ENCODE data around the gene CEND1. TPM values are rescaled to one million over a fixed set of nuclear protein-coding genes. Genes with fewer than 3 reads are reported as not detected.

CEND1 gene
- polyA plus RNA-seq, 1 donor from 2014 or later: 11.8 TPM

DNA sequence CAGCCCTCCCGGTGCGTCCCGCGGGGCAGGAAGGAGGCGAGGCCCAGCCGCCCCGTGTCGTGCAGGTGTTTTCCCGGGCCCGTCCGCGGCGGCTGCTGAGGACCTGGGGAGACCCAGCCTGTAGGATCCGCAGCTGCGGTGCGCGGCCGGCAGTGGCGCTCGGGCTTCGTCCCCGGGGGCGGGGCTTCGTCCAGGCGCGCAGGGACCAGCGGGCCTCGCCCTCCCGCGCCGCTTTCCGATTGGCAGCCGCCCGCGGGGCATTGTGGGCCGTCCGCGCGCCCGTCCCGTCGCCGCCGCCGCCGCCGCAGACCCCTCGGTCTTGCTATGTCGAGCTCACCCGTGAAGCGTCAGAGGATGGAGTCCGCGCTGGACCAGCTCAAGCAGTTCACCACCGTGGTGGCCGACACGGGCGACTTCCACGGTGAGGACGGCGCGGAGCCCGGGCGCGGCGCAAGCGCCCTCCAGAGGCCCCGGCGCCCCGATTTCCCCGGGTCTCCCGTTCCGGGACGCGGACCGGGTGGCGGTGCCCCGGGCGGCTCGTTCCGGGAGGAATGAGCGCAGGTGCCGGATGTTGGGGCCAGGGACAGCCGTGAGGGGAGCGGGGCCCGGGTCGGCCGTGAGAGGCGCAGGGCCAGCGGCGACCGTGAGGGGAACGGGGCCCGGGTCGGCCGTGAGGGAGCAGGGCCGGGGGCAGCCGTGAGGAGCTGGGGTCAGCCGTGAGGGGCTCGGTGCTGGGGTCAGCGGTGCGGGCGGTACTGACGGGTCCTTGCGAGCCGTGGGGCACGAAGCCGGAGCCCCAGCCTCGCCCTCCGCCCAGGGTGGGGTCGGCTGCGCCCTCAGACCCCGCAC, 42.5 kb downstream of the CEND1 start, which contains the start of gene TALDO1:
TSS of gene TALDO1 (plus strand) at position 307 of the 849 bp plus-strand sequence. CDS start at position 325, 18 bp downstream.
- H3K9ac ChIP-seq (ENCODE audit: low read length): peak within 1 kb of the TSS; percentile 94
- H3F3A ChIP-seq (ENCODE audit: insufficient read depth, low read length, poor library complexity, severe bottlenecking): no peaks in the 10 kb centered on the region
- H3K9me3 ChIP-seq (ENCODE audit: low read length): no peaks in the 10 kb centered on the region
- peak within 1 kb of the TSS; percentile 87 for H3K27ac ChIP-seq (ENCODE audit: low read length)
- H3K9me2 ChIP-seq (ENCODE audit: insufficient read depth, low read length): no peaks in the 10 kb centered on the region
- H4K20me1 ChIP-seq (ENCODE audit: insufficient read depth): no peaks in the 10 kb centered on the region
- TF ChIP-seq EZH2 (IDR thresholded peaks at IDR 0.05; ENCODE audit: borderline replicate concordance, insufficient read depth, low read length, poor library complexity, severe bottlenecking) (no peak), MXI1 (conservative IDR thresholded peaks at IDR 0.05; ENCODE audit: poor library complexity, severe bottlenecking) (peak; percentile 74), POLR2AphosphoS5 (IDR thresholded peaks at IDR 0.05) (peak; percentile 83), RAD21 (conservative IDR thresholded peaks at IDR 0.05) (peak; percentile 26), EP300 (conservative IDR thresholded peaks at IDR 0.05; ENCODE audit: poor library complexity, severe bottlenecking) (peak; percentile 50), SMC3 (conservative IDR thresholded peaks at IDR 0.05; ENCODE audit: poor library complexity) (peak; percentile 34), TAF1 (IDR thresholded peaks at IDR 0.05; ENCODE audit: low read depth) (peak; percentile 84)
- TF ChIP-seq, protein P1, sequence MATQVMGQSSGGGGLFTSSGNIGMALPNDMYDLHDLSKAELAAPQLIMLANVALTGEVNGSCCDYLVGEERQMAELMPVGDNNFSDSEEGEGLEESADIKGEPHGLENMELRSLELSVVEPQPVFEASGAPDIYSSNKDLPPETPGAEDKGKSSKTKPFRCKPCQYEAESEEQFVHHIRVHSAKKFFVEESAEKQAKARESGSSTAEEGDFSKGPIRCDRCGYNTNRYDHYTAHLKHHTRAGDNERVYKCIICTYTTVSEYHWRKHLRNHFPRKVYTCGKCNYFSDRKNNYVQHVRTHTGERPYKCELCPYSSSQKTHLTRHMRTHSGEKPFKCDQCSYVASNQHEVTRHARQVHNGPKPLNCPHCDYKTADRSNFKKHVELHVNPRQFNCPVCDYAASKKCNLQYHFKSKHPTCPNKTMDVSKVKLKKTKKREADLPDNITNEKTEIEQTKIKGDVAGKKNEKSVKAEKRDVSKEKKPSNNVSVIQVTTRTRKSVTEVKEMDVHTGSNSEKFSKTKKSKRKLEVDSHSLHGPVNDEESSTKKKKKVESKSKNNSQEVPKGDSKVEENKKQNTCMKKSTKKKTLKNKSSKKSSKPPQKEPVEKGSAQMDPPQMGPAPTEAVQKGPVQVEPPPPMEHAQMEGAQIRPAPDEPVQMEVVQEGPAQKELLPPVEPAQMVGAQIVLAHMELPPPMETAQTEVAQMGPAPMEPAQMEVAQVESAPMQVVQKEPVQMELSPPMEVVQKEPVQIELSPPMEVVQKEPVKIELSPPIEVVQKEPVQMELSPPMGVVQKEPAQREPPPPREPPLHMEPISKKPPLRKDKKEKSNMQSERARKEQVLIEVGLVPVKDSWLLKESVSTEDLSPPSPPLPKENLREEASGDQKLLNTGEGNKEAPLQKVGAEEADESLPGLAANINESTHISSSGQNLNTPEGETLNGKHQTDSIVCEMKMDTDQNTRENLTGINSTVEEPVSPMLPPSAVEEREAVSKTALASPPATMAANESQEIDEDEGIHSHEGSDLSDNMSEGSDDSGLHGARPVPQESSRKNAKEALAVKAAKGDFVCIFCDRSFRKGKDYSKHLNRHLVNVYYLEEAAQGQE (IDR thresholded peaks at IDR 0.05; ENCODE audit: borderline replicate concordance): peak; percentile 65
- TF ChIP-seq, protein P2, sequence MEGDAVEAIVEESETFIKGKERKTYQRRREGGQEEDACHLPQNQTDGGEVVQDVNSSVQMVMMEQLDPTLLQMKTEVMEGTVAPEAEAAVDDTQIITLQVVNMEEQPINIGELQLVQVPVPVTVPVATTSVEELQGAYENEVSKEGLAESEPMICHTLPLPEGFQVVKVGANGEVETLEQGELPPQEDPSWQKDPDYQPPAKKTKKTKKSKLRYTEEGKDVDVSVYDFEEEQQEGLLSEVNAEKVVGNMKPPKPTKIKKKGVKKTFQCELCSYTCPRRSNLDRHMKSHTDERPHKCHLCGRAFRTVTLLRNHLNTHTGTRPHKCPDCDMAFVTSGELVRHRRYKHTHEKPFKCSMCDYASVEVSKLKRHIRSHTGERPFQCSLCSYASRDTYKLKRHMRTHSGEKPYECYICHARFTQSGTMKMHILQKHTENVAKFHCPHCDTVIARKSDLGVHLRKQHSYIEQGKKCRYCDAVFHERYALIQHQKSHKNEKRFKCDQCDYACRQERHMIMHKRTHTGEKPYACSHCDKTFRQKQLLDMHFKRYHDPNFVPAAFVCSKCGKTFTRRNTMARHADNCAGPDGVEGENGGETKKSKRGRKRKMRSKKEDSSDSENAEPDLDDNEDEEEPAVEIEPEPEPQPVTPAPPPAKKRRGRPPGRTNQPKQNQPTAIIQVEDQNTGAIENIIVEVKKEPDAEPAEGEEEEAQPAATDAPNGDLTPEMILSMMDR (IDR thresholded peaks at IDR 0.05; ENCODE audit: poor library complexity, severe bottlenecking): peak; percentile 66
- peak within 1 kb of the TSS; percentile 97 for H3K4me3 ChIP-seq (ENCODE audit: low read length)
- H3K4me2 ChIP-seq (ENCODE audit: low read length): peak within 1 kb of the TSS; percentile 94
- no peaks in the 10 kb centered on the region for H3K36me3 ChIP-seq (ENCODE audit: insufficient read depth, low read length)
- H2AFZ ChIP-seq (ENCODE audit: low read depth, low read length): peak within 1 kb of the TSS; percentile 80
- no peaks in the 10 kb centered on the region for H3K27me3 ChIP-seq (ENCODE audit: insufficient read depth, low read depth, low read length)
- H3K79me2 ChIP-seq (replicated peaks; ENCODE audit: insufficient read depth, low read length): peaks cover 22% of the 10 kb centered on the region

DNA sequence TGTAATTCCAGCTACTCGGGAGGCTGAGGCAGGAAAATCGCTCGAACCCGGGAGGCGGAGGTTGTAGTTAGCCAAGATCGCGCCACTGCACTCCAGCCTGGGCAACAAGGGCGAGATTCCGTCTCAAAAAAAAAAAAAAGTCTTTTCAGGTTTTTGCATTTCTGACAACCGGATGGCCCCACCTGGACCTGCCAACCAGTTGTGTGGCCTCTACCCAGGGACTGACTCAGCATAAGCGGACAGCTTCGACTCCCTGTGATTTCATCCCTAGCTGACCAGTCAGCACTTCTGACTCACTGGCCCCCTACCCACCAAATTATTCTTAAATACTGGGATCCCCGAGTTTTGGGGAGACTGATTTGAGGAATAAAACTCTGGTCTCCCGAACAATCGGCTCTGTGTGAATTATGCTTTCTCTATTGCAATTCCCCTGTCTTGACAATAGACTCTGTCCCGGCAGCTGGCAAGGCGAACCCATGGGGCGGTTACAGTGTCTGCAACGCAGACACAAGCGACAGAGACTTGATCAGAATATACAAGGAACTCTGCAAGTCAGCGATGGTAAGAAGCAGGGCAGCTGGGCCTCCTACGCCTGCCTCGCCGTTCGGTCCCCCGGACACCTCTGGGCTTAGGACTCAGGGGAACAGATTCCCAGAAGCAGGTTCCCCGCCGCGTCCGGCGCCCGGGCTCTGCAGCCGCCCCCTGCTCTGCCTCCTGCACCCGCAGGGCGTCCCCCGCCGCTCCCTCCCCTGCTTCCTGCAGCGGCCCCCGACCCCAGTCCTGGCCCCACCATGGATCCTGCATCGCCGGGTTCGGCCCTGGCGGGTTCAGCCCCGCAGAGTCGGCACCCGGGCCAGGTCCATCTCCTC, 43.4 kb downstream of the CEND1 start:
- H3K79me2 ChIP-seq (replicated peaks; ENCODE audit: insufficient read depth, low read length): peaks cover 22% of the 10 kb centered on the region

More for the DNA sequence above, 43.4 kb downstream of the CEND1 start:
- Histone ChIP-seq H2AFZ (ENCODE audit: low read depth, low read length) (peak overlapping the region; percentile 80), H3K27ac (ENCODE audit: low read length) (peak overlapping the region; percentile 87), H3K36me3 (ENCODE audit: insufficient read depth, low read length) (no peaks in the 10 kb centered on the region), H4K20me1 (ENCODE audit: insufficient read depth) (no peaks in the 10 kb centered on the region), H3K9me2 (ENCODE audit: insufficient read depth, low read length) (no peaks in the 10 kb centered on the region), H3K9me3 (ENCODE audit: low read length) (no peaks in the 10 kb centered on the region), H3K27me3 (ENCODE audit: insufficient read depth, low read depth, low read length) (no peaks in the 10 kb centered on the region), H3K4me3 (ENCODE audit: low read length) (peak overlapping the region; percentile 97), H3K9ac (ENCODE audit: low read length) (peak overlapping the region; percentile 94), H3F3A (ENCODE audit: insufficient read depth, low read length, poor library complexity, severe bottlenecking) (no peaks in the 10 kb centered on the region), H3K4me2 (ENCODE audit: low read length) (peak overlapping the region; percentile 56)
- TF ChIP-seq, protein P1 (IDR thresholded peaks at IDR 0.05; ENCODE audit: borderline replicate concordance): no peak
- TF ChIP-seq SMC3 (conservative IDR thresholded peaks at IDR 0.05; ENCODE audit: poor library complexity) (no peak), MXI1 (conservative IDR thresholded peaks at IDR 0.05; ENCODE audit: poor library complexity, severe bottlenecking) (no peak)
